Body of pancreas (tissue), 4 donors: ENCODE results near the gene FBXL22. TPM values are rescaled to one million over a fixed set of nuclear protein-coding genes. Genes with fewer than 3 reads are reported as not detected.

Source experiments
- ATAC-seq: fragments of 150-250 bp; one replicate; pipeline ENCODE4 v1.9.1; 2016
- DNase-seq, 4 donors: peaks; one replicate each; pipeline ENCODE4 v3.0.0-alpha.2; 2019
- H3K27ac ChIP-seq, 4 donors: fragments of 200-600 bp; sonication (generic); 1 replicate in 3 of 4; 2 replicates in 1 of 4; pipeline versions ENCODE4 v1.5.1 to v1.6.1; 2016 to 2019; ENCODE audit warnings: mild to moderate bottlenecking in 1 of 4, mixed read lengths in 1 of 4, moderate library complexity in 1 of 4
- H3K27me3 ChIP-seq, 2 donors: fragments of 200-600 bp; sonication (generic); one replicate each; pipeline ENCODE4 v1.6.0; 2016; ENCODE audit warnings: mild to moderate bottlenecking in 1 of 2
- H3K36me3 ChIP-seq, 2 donors: fragments of 200-600 bp; sonication (generic); replicated peaks in 1 of 2; 2 replicates each; pipeline ENCODE4 v1.5.1; 2016; ENCODE audit warnings: low read depth in 2 of 2; ENCODE audit not compliant: insufficient read depth in 1 of 2
- H3K4me1 ChIP-seq: fragments of 200-600 bp; sonication (generic); one replicate; pipeline ENCODE4 v1.6.0; 2016
- H3K4me3 ChIP-seq, 2 donors: fragments of 200-600 bp; sonication (generic); 1 replicate in 1 of 2; 2 replicates in 1 of 2; pipeline ENCODE4 v1.5.1; 2016 to 2019
- H3K9me3 ChIP-seq, 3 donors: fragments of 200-600 bp; sonication (generic); 1 replicate in 2 of 3; 2 replicates in 1 of 3; pipeline ENCODE4 v1.5.1; 2016
- POLR2A ChIP-seq, 3 donors: fragments of 450-650 bp; IDR thresholded peaks; one replicate each; pipeline ENCODE4 v1.6.1; 2016; ENCODE audit warnings: antibody characterized with exemption in 3 of 3, mild to moderate bottlenecking in 2 of 3
- WGBS, 2 donors: methylation state at CpG; one replicate each; pipeline ENCODE4 v1.1.5; 2017; 5-methylcytosine and 5-hydroxymethylcytosine counted together
- intact Hi-C: fragments of 100-400 bp; cut with DNase I; formaldehyde crosslinking; loops from one replicate; pipeline ENCODE4 v1.15.1; 2023
- total RNA-seq, 2 donors: library from RNA; depleted of rRNA; stranded (reverse); fragments of >200 nt; gene quantifications; one replicate each; pipeline ENCODE4 v1.1.0, GENCODE V29; 2016
- TF ChIP-seq, protein P1 (sequence below), 7 experiments: fragments of 450-650 bp in 4 of 7; fragments of 200-600 bp in 3 of 7; sonication (generic) in 3 of 7; IDR thresholded peaks; one replicate each; pipeline ENCODE4 v1.5.1; 2016 to 2019; ENCODE audit warnings: antibody characterized with exemption in 7 of 7

Gene FBXL22
- total RNA-seq, 2 donors from 2014 or later, result not detected

GRCh38 chr15:63575312-63575711 is 21.9 kb upstream of the FBXL22 start:
- H3K27ac ChIP-seq, result no peak overlapping the region
- ATAC-seq (no peak), DNase-seq (no peak)
- no peaks in the 10 kb centered on the region for H3K27me3 ChIP-seq
- peaks cover 0 to 10% of the 10 kb centered on the region in 2 donors for H3K36me3 ChIP-seq
- H3K4me3 ChIP-seq, result no peak overlapping the region
- intact Hi-C loops, result no loop called here
- TF ChIP-seq POLR2A (IDR thresholded peaks at IDR 0.05), result no peak
- TF ChIP-seq, protein P1, sequence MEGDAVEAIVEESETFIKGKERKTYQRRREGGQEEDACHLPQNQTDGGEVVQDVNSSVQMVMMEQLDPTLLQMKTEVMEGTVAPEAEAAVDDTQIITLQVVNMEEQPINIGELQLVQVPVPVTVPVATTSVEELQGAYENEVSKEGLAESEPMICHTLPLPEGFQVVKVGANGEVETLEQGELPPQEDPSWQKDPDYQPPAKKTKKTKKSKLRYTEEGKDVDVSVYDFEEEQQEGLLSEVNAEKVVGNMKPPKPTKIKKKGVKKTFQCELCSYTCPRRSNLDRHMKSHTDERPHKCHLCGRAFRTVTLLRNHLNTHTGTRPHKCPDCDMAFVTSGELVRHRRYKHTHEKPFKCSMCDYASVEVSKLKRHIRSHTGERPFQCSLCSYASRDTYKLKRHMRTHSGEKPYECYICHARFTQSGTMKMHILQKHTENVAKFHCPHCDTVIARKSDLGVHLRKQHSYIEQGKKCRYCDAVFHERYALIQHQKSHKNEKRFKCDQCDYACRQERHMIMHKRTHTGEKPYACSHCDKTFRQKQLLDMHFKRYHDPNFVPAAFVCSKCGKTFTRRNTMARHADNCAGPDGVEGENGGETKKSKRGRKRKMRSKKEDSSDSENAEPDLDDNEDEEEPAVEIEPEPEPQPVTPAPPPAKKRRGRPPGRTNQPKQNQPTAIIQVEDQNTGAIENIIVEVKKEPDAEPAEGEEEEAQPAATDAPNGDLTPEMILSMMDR (IDR thresholded peaks at IDR 0.05), result no peak
- WGBS, 2 donors, result 47 to 64% methylated on average over 1 of the region's 1 CpG
- peaks cover 7% of the 10 kb centered on the region for H3K4me1 ChIP-seq
- no peaks in the 10 kb centered on the region for H3K9me3 ChIP-seq

DNA sequence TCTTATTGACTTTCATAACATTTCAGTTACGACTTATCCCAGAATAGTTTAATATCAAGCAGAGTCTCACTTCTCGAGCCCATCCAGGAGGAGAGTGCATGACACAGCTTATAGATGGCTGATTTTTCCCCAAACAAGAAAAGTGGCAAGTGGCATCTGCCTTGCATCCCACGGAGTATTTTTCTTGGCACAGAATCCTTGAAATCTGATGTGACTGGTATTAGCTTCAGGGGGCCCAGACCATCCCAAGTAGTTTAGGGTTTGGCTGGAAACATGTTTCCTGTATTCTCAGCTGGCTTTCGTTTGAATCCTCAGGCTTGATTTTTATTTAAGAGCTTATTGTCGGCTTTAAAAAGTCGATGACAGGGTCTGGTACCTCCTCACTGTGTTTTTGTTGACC is 20.7 kb upstream of the FBXL22 start:
- Histone ChIP-seq H3K27me3 (no peaks in the 10 kb centered on the region), H3K9me3 (no peaks in the 10 kb centered on the region), H3K27ac (no peak overlapping the region), H3K4me1 (peaks cover 7% of the 10 kb centered on the region), H3K4me3 (no peak overlapping the region), H3K36me3 (peaks cover 0 to 5% of the 10 kb centered on the region in 2 donors)
- ATAC-seq, result no peak
- intact Hi-C loops, result no loop called here
- TF ChIP-seq, protein P1 (IDR thresholded peaks at IDR 0.05), result no peak
- TF ChIP-seq POLR2A (IDR thresholded peaks at IDR 0.05), result no peak
- no peak for DNase-seq
- 72% methylated on average over 6 of the region's 6 CpGs for WGBS, 2 donors

GRCh38 chr15:63582179-63582578 is 15.0 kb upstream of the FBXL22 start:
- intact Hi-C loops, result no loop called here
- H3K27ac ChIP-seq, result no peak overlapping the region
- H3K27me3 ChIP-seq, result no peaks in the 10 kb centered on the region
- H3K9me3 ChIP-seq, result no peaks in the 10 kb centered on the region
- no peak for DNase-seq
- ATAC-seq, result no peak
- TF ChIP-seq POLR2A (IDR thresholded peaks at IDR 0.05), result no peak
- TF ChIP-seq, protein P1 (IDR thresholded peaks at IDR 0.05), result no peak
- H3K36me3 ChIP-seq, result no peaks in the 10 kb centered on the region
- H3K4me3 ChIP-seq, result no peak overlapping the region
- H3K4me1 ChIP-seq, result peaks cover 5% of the 10 kb centered on the region

GRCh38 chr15:63582718-63583426 is 14.3 kb upstream of the FBXL22 start:
- Histone ChIP-seq H3K27ac (no peak overlapping the region), H3K36me3 (no peaks in the 10 kb centered on the region)
- no peak for TF ChIP-seq POLR2A (IDR thresholded peaks at IDR 0.05)

GRCh38 chr15:63586790-63587189 is 10.4 kb upstream of the FBXL22 start:
- DNase-seq (no peak), ATAC-seq (no peak)
- no peak overlapping the region for H3K4me3 ChIP-seq
- peaks cover 0 to 19% of the 10 kb centered on the region in 2 donors for H3K36me3 ChIP-seq
- intact Hi-C loops, result no loop called here
- WGBS, 2 donors, result 95 to 97% methylated on average over 5 of the region's 5 CpGs
- no peaks in the 10 kb centered on the region for H3K9me3 ChIP-seq
- H3K27me3 ChIP-seq, result no peaks in the 10 kb centered on the region
- peaks cover 16% of the 10 kb centered on the region for H3K4me1 ChIP-seq
- H3K27ac ChIP-seq, result no peak overlapping the region
- TF ChIP-seq, protein P1 (IDR thresholded peaks at IDR 0.05), result no peak
- TF ChIP-seq POLR2A (IDR thresholded peaks at IDR 0.05), result no peak

More at GRCh38 chr15:63582718-63583426, 14.3 kb upstream of the FBXL22 start:
- H3K4me3 ChIP-seq, result no peak overlapping the region
- no peaks in the 10 kb centered on the region for H3K9me3 ChIP-seq
- no peaks in the 10 kb centered on the region for H3K27me3 ChIP-seq
- WGBS, 2 donors, result 86 to 92% methylated on average over 2 of the region's 2 CpGs
- ATAC-seq, result no peak
- peaks cover 12% of the 10 kb centered on the region for H3K4me1 ChIP-seq
- no peak for DNase-seq
- intact Hi-C loops, result no loop called here
